ENCODE data around the gene UNC5B. TPM values are rescaled to one million over a fixed set of nuclear protein-coding genes. Genes with fewer than 3 reads are reported as not detected.

The UNC5B gene
- total RNA-seq, 1 experiment from 2014 or later, result 80.5 TPM

GRCh38 chr10:71268247-71268691 is 55.9 kb downstream of the UNC5B start:
- H3K9me3 Mint-ChIP-seq (ENCODE audit: unreplicated experiment), result no peaks in the 10 kb centered on the region
- BruUV-seq (replicated peaks), result no TSS peak
- DNase-seq (ENCODE audit: unreplicated experiment), result no peak
- TF ChIP-seq CTCF (IDR thresholded peaks at IDR 0.05; ENCODE audit: unreplicated experiment), result peak; percentile 27
- intact Hi-C loops (cut with micrococcal nuclease), result loop anchor here (1.0 to 5.0 kb wide), 2 partner anchors 55 to 341 kb away; no protein-coding TSS in a partner anchor
- peaks cover 49% of the 10 kb centered on the region for H3K4me1 Mint-ChIP-seq (ENCODE audit: insufficient read depth, unreplicated experiment)
- CTCF ChIA-PET, result interaction anchor here (0.6 to 1.8 kb wide), 8 partner anchors 12 to 380 kb away, joined by 3 to 8 read pairs (median 4); partner anchors contain the start of gene PCBD1
- peaks cover 4% of the 10 kb centered on the region for H3K36me3 Mint-ChIP-seq (ENCODE audit: insufficient read depth, unreplicated experiment)
- H3K27ac Mint-ChIP-seq (ENCODE audit: low read depth, unreplicated experiment), result peak overlapping the region; percentile 90
- H3K27me3 Mint-ChIP-seq (ENCODE audit: insufficient read depth, unreplicated experiment), result no peaks in the 10 kb centered on the region
- POLR2A ChIA-PET, result interaction anchor here (1.3 kb wide), 1 partner anchor 12 kb away, joined by 3 read pairs; no protein-coding TSS in a partner anchor
- H3K4me3 Mint-ChIP-seq (ENCODE audit: unreplicated experiment), result no peak overlapping the region

- intact Hi-C loops (cut with micrococcal nuclease), result loop anchor here (1.0 to 5.0 kb wide), 2 partner anchors 55 to 341 kb away; no protein-coding TSS in a partner anchor
- H3K4me3 Mint-ChIP-seq (ENCODE audit: unreplicated experiment), result no peak overlapping the region
- no peak for DNase-seq (ENCODE audit: unreplicated experiment)
- peaks cover 4% of the 10 kb centered on the region for H3K36me3 Mint-ChIP-seq (ENCODE audit: insufficient read depth, unreplicated experiment)
- ChIA-PET POLR2A (interaction anchor here (0.9 to 1.3 kb wide), 2 partner anchors 13 to 24 kb away, joined by 3 read pairs; no protein-coding TSS in a partner anchor), CTCF (interaction anchor here (0.6 to 5.0 kb wide), 9 partner anchors 9 to 380 kb away, joined by 3 to 43 read pairs (median 4); partner anchors contain the start of gene PCBD1)
- no peaks in the 10 kb centered on the region for H3K9me3 Mint-ChIP-seq (ENCODE audit: unreplicated experiment)
- peaks cover 49% of the 10 kb centered on the region for H3K4me1 Mint-ChIP-seq (ENCODE audit: insufficient read depth, unreplicated experiment)
- no peak for TF ChIP-seq CTCF (IDR thresholded peaks at IDR 0.05; ENCODE audit: unreplicated experiment)
- H3K27me3 Mint-ChIP-seq (ENCODE audit: insufficient read depth, unreplicated experiment), result no peaks in the 10 kb centered on the region
- BruUV-seq (replicated peaks), result no TSS peak
- H3K27ac Mint-ChIP-seq (ENCODE audit: low read depth, unreplicated experiment), result peak overlapping the region; percentile 90
Measured at GRCh38 chr10:71268758-71269157, 56.4 kb downstream of the UNC5B start.

- DNase-seq (ENCODE audit: unreplicated experiment), result no peak
- no peak for TF ChIP-seq CTCF (IDR thresholded peaks at IDR 0.05; ENCODE audit: unreplicated experiment)
- intact Hi-C loops (cut with micrococcal nuclease), result loop anchor here (5.0 kb wide), 1 partner anchor 342 kb away; no protein-coding TSS in a partner anchor
- peaks cover 4% of the 10 kb centered on the region for H3K36me3 Mint-ChIP-seq (ENCODE audit: insufficient read depth, unreplicated experiment)
- no peaks in the 10 kb centered on the region for H3K27me3 Mint-ChIP-seq (ENCODE audit: insufficient read depth, unreplicated experiment)
- BruUV-seq (replicated peaks), result no TSS peak
- CTCF ChIA-PET, result interaction anchor here (0.6 to 5.0 kb wide), 26 partner anchors 10 to 912 kb away, joined by 3 to 43 read pairs (median 4); no protein-coding TSS in a partner anchor
- peak overlapping the region; percentile 15 for H3K4me3 Mint-ChIP-seq (ENCODE audit: unreplicated experiment)
- H3K27ac Mint-ChIP-seq (ENCODE audit: low read depth, unreplicated experiment), result peak overlapping the region; percentile 90
- no peaks in the 10 kb centered on the region for H3K9me3 Mint-ChIP-seq (ENCODE audit: unreplicated experiment)
- peaks cover 44% of the 10 kb centered on the region for H3K4me1 Mint-ChIP-seq (ENCODE audit: insufficient read depth, unreplicated experiment)
- POLR2A ChIA-PET, result interaction anchor here (0.5 to 1.3 kb wide), 6 partner anchors 9 to 1418 kb away, joined by 3 to 5 read pairs (median 3); no protein-coding TSS in a partner anchor
Measured at GRCh38 chr10:71269301-71270288, 57.2 kb downstream of the UNC5B start.

Measured in MCF 10A (cell line).